HG03432 (cell line): ENCODE data around the gene RBM20.
"Not testable (repeated sequence)": the region's sequence is repeated elsewhere in the genome, so short reads cannot be mapped to it uniquely, and the experiment has no call there.

ENCODE experiments used
- ATAC-seq: cut with Tn5 transposase; IDR thresholded peaks from one replicate; pipeline ENCODE4 v1.9.1; 2021; ENCODE audit warnings: mild to moderate bottlenecking, moderate library complexity; ENCODE audit not compliant: unreplicated experiment

The RBM20 gene

GRCh38 chr10:110625356-110625894 lies 18.7 kb upstream of the RBM20 start:
- no peak for ATAC-seq

GRCh38 chr10:110625951-110626855 lies 17.9 kb upstream of the RBM20 start:
- ATAC-seq: no peak

GRCh38 chr10:110628161-110628560 lies 16.0 kb upstream of the RBM20 start:
- ATAC-seq: no peak

DNA sequence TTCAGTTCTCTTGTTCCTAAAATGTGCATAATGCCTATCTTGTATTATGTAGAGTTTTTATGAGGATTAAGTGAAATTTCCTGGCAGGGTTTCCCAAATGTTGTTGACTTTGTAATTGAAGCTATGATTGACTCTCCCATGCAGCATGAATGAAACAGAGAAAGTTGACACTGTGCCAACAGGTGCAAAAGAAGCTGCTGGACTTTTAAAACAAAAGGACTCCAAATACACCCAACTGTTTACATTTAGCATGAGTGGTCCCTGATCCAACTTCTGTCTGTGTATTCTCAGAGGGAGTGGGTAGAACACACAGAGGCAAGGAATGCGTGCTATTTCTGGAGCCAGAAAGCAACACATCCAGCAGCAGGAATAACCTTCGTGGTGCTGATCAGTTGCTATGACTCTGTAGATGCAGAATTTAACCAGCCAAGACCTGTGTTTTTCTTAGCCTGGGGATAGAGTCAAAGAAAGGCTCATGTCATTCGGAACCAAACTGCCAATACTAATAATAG lies 14.4 kb upstream of the RBM20 start:
- no peak for ATAC-seq

DNA sequence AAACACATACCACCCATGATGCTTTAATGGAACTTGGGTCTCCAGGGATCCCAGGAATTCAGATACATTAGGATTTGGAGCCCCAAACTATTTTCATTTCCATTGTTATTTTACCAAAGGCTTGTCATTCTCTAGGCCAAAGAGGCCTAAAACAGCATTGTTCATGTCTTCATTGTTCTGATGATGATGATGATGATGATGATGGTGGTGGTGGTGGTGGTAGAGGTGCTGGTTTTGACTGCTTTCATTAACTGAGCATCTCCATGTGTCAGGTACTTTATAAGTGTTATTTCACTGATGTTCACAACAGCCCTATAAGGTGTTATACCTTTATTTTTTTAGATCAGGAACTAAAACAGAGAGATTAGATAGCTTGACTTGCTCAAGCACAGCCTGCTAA lies 12.2 kb upstream of the RBM20 start:
- no peak for ATAC-seq

DNA sequence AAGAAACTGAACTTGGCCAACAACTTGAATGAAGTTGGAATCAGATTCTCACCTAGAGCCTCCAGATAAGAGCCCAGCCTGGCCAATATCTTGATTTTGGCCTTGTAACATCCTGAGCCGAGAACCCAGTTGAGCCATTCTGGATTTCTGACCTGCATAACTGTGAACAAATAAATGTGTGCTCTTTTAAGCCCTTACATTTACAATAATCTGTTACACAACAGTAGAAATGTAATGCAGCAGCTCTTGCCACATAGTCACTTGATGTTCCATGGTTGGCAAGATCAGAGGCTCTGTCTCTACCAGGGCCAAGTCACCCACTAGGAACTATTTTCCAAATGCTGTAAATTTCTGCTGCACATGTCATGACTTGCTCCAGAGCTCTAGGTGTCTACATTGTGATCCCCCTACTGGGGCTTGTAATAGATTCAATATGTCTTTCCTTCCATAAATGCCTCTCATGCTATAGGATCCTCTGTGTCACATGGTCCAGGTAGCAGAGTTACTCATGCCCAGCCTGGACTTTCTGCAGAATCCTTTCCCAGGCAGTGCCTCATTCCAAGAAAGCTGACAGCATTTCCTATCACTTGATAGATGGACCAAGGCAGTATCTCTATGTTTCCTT lies 11.4 kb upstream of the RBM20 start:
- no peak for ATAC-seq

DNA sequence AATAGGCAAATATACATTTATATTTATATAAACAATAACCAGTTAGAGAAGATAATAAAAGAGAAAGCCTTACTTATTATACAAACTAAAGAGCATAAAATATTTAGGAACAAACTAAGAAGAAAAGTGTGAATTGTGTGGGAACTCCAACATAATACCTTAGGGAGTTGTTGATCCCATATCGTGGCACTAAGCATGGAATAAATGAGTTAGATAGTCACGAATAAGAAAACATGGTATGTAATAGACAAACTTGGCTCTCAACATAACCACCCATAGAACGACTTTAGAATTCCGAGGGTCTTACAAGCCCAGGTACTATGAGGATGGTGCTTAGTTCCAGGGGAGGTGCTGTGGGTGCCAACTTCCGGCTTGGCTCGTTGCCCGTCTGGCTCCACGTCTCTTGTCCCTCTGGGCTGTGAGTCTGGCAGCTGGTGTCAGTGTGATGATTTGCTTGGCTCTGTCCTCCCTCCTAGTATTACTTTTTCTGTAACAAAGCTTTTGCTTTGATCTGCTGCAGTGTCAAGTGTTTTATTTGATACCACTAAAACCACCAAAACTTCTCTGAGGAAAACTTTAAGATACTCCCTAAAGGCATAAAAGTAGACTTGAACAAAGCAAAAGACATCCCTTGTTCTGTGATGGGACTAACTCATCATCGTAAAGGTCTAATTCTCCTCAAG lies 9.5 kb upstream of the RBM20 start:
- no peak for ATAC-seq

DNA sequence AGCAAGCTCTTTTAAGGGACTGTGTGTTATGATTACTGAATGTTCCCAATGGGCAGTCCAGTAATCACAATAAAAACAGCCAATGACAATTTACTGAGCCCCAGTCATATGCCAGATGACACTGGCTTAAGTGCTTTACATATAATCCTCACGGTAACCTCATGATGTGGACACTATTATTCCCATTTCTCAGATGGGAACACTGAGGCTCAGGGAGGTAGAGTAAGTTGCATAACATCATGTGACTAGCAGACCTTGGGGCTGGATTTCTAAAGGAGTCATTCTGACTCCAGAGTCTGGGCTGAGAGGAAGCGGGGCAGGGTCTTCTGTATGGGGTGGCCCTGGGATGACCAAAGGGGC lies 7.6 kb upstream of the RBM20 start:
- no peak for ATAC-seq

GRCh38 chr10:110636932-110637557 lies 7.1 kb upstream of the RBM20 start:
- ATAC-seq: no peak

GRCh38 chr10:110637558-110638053 lies 6.5 kb upstream of the RBM20 start:
- ATAC-seq: no peak

- ATAC-seq: no peak
Measured at GRCh38 chr10:110638319-110638718, 5.8 kb upstream of the RBM20 start.

- not testable (repeated sequence) for ATAC-seq
Measured at GRCh38 chr10:110639046-110639445, 5.1 kb upstream of the RBM20 start.

DNA sequence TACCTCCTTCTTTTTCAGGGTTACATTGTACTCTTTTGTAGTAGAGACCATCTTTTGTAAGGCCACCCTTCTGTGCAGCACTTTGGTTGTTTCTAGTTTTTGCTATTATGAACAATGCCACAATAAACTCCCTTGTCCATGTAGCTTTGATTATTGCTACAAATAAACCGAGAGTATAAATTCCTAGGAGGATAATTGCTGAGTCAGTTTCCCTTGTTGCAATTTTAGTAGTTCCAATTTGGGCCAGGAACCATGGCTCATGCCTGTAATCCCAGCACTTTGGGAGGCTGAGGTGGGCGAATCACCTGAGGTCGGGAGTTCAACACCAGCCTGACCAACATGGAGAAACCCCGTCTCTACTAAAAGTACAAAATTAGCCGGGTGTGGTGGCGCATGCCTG lies 4.3 kb upstream of the RBM20 start:
- not testable (repeated sequence) for ATAC-seq

GRCh38 chr10:110641256-110641655 lies 2.9 kb upstream of the RBM20 start:
- peak; percentile 48 for ATAC-seq

DNA sequence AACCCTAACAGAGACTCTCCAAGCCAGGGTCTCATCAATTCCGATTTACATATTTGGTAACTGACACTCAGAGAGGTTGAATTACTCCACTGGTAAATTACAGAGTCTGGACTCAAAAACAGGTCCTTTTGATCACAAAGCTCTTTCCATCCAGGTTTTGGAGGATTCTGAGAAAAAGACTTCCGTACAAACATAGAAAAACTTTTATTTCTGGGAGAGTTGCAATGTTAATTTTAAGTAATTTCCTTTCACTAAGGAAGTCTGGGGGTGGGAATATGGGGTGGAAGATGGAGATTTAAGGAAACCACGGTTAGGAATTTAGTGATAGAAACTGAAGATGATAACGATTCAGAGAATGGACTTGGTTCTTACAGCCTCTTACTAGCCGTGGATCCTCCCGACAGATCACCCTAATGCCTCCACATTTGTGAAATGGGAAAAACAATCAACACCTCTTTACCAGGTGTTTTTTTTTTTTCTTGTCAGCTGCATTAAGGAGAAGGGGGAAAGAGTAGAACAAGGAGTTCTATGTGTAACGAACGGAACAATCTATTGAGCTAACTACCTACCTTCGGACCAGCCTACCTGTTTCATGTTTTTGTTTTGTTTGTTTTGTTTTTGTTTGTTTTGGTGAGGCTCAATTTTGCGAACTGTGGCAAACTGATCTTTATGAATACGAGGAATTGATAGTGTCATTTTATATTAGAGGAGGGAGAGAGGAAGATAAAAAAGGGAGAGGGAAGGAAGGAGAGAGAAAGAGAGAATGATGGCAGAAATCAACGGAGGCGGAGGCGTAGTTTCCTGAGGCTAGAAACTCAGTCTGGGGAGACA lies 1.7 kb upstream of the RBM20 start:
- ATAC-seq: no peak

DNA sequence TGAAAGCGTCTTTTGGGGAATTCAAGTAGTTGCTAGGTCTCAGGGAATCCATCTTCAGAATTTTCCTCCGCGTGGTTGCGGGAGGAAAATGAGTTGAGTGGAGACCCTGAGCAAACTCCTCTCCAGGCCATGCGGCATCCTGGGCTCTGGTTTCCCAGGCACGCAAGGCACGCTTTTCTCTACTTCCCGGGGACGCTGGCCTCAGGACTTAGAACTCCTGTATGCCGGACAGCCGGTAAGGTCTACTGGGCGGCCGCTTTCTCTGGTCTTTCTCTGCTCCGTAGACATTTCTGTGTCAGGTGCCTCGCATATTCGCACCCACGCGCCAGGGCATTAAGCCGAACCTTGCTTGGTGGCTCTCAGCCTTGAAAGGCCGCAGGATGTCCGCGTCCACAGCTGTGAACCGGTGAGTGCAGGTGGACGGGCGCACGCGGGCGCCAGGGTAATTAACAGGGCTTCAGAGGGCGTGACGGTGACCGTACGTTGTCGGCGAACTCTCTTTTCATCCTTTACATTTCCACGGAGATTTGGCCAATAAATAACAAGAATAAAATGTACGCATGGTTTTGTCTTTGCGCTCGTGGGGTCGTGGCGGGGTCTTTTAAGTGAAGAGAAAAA lies 992 bp upstream of the RBM20 start:
- no peak for ATAC-seq

- ATAC-seq: no peak
Measured at GRCh38 chr10:110644598-110645462, 694 bp downstream of the RBM20 start.

GRCh38 chr10:110646417-110647135 lies 2.4 kb downstream of the RBM20 start:
- ATAC-seq: no peak
